ENCODE measurements around the gene ADARB2.

DNA sequence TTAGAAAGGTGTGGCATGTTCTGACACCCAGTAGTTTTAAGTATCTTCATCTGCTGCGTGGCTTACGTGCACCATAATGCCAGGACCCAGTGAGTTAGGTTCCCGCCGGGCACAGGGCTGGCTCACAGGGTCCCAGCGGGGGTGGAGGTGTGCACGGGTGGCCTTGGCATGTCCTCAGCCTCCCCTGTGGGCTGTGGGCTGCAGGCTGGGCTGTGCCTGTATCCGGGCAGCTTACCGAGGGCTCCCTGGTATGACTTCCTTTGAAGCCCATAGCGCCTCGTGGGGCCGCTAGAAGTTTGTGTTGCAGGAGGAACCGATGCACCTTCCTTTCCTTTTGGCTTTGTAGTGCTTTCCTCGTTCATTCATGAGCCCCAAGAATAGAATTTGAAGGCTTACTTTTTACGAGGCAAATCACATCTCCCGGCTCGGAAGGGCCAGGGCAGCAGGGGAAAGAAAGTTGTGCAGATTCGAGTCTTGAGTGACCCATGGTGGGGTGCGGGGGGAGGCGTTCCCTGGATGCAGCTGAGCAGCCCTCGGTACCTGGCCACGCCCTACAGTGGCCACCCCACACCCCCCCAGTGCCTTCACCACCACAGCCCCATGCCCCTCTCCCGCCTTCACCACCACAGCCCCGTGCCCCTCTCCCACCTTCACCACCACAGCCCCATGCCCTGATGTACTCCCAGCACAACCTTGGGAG lies 568.0 kb downstream of the ADARB2 start:
- no peak for TF ChIP-seq YY1 (tag by site-specific recombination; IDR thresholded peaks at IDR 0.05)
- TF ChIP-seq, protein P1, sequence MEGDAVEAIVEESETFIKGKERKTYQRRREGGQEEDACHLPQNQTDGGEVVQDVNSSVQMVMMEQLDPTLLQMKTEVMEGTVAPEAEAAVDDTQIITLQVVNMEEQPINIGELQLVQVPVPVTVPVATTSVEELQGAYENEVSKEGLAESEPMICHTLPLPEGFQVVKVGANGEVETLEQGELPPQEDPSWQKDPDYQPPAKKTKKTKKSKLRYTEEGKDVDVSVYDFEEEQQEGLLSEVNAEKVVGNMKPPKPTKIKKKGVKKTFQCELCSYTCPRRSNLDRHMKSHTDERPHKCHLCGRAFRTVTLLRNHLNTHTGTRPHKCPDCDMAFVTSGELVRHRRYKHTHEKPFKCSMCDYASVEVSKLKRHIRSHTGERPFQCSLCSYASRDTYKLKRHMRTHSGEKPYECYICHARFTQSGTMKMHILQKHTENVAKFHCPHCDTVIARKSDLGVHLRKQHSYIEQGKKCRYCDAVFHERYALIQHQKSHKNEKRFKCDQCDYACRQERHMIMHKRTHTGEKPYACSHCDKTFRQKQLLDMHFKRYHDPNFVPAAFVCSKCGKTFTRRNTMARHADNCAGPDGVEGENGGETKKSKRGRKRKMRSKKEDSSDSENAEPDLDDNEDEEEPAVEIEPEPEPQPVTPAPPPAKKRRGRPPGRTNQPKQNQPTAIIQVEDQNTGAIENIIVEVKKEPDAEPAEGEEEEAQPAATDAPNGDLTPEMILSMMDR (tag by site-specific recombination; IDR thresholded peaks at IDR 0.05): no peak
- no peak for TF ChIP-seq ZNF121 (tag by site-specific recombination; IDR thresholded peaks at IDR 0.05)
- TF ChIP-seq TCF7L2 (IDR thresholded peaks at IDR 0.05; ENCODE audit: borderline replicate concordance, low read depth, low read length): no peak
- TF ChIP-seq, protein P2, sequence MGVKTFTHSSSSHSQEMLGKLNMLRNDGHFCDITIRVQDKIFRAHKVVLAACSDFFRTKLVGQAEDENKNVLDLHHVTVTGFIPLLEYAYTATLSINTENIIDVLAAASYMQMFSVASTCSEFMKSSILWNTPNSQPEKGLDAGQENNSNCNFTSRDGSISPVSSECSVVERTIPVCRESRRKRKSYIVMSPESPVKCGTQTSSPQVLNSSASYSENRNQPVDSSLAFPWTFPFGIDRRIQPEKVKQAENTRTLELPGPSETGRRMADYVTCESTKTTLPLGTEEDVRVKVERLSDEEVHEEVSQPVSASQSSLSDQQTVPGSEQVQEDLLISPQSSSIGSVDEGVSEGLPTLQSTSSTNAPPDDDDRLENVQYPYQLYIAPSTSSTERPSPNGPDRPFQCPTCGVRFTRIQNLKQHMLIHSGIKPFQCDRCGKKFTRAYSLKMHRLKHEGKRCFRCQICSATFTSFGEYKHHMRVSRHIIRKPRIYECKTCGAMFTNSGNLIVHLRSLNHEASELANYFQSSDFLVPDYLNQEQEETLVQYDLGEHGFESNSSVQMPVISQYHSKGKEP (tag by site-specific recombination; IDR thresholded peaks at IDR 0.05): no peak
- TF ChIP-seq, protein P3, sequence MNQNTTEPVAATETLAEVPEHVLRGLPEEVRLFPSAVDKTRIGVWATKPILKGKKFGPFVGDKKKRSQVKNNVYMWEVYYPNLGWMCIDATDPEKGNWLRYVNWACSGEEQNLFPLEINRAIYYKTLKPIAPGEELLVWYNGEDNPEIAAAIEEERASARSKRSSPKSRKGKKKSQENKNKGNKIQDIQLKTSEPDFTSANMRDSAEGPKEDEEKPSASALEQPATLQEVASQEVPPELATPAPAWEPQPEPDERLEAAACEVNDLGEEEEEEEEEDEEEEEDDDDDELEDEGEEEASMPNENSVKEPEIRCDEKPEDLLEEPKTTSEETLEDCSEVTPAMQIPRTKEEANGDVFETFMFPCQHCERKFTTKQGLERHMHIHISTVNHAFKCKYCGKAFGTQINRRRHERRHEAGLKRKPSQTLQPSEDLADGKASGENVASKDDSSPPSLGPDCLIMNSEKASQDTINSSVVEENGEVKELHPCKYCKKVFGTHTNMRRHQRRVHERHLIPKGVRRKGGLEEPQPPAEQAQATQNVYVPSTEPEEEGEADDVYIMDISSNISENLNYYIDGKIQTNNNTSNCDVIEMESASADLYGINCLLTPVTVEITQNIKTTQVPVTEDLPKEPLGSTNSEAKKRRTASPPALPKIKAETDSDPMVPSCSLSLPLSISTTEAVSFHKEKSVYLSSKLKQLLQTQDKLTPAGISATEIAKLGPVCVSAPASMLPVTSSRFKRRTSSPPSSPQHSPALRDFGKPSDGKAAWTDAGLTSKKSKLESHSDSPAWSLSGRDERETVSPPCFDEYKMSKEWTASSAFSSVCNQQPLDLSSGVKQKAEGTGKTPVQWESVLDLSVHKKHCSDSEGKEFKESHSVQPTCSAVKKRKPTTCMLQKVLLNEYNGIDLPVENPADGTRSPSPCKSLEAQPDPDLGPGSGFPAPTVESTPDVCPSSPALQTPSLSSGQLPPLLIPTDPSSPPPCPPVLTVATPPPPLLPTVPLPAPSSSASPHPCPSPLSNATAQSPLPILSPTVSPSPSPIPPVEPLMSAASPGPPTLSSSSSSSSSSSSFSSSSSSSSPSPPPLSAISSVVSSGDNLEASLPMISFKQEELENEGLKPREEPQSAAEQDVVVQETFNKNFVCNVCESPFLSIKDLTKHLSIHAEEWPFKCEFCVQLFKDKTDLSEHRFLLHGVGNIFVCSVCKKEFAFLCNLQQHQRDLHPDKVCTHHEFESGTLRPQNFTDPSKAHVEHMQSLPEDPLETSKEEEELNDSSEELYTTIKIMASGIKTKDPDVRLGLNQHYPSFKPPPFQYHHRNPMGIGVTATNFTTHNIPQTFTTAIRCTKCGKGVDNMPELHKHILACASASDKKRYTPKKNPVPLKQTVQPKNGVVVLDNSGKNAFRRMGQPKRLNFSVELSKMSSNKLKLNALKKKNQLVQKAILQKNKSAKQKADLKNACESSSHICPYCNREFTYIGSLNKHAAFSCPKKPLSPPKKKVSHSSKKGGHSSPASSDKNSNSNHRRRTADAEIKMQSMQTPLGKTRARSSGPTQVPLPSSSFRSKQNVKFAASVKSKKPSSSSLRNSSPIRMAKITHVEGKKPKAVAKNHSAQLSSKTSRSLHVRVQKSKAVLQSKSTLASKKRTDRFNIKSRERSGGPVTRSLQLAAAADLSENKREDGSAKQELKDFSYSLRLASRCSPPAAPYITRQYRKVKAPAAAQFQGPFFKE (tag by site-specific recombination; IDR thresholded peaks at IDR 0.05; ENCODE audit: borderline replicate concordance): no peak
- TF ChIP-seq SETDB1 (IDR thresholded peaks at IDR 0.05; ENCODE audit: insufficient read length, low read length): no peak
- TF ChIP-seq, protein P4, sequence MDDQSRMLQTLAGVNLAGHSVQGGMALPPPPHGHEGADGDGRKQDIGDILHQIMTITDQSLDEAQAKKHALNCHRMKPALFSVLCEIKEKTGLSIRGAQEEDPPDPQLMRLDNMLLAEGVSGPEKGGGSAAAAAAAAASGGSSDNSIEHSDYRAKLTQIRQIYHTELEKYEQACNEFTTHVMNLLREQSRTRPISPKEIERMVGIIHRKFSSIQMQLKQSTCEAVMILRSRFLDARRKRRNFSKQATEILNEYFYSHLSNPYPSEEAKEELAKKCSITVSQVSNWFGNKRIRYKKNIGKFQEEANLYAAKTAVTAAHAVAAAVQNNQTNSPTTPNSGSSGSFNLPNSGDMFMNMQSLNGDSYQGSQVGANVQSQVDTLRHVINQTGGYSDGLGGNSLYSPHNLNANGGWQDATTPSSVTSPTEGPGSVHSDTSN (CRISPR knock-in tag; IDR thresholded peaks at IDR 0.05): no peak
- TF ChIP-seq EGR2 (tag by site-specific recombination; IDR thresholded peaks at IDR 0.05; ENCODE audit: low read depth): no peak
- no peak for TF ChIP-seq SCRT1 (tag by site-specific recombination; IDR thresholded peaks at IDR 0.05; ENCODE audit: borderline replicate concordance)
- no peak for TF ChIP-seq GFI1B (tag by site-specific recombination; IDR thresholded peaks at IDR 0.05)
- no peak for TF ChIP-seq ZNF174 (tag by site-specific recombination; IDR thresholded peaks at IDR 0.05)
- no peak for TF ChIP-seq ZNF76 (tag by site-specific recombination; IDR thresholded peaks at IDR 0.05; ENCODE audit: borderline replicate concordance, low read depth)
- TF ChIP-seq ZNF660 (tag by site-specific recombination; IDR thresholded peaks at IDR 0.05): no peak
